IMR-90 (cell line): ENCODE data around the gene CAVIN4. TPM values are rescaled to one million over a fixed set of nuclear protein-coding genes. Genes with fewer than 3 reads are reported as not detected.
A peak's percentile ranks its signal among the peaks of the same experiment; 100 is the strongest.

ENCODE experiments used
- ATAC-seq: fragments of 200-7000 bp; cut with Tn5 transposase; 2 replicates; pipeline ENCODE4 v1.9.1; 2020; ENCODE audit warnings: low read depth, mild to moderate bottlenecking, moderate library complexity
- BruUV-seq: library from RNA; stranded (reverse); fragments of 400-500 nt; replicated peaks from 2 replicates; lab custom pipeline; 2021; lab: Mats Ljungman, UMichigan
- CTCF ChIA-PET: fragments of 300-600 bp; formaldehyde crosslinking; extraction: SDS; loops from one replicate; lab custom pipeline; 2021; ENCODE audit warnings: antibody characterized with exemption; lab: Yijun Ruan, JAX
- POLR2A ChIA-PET: fragments of 300-600 bp; sonication (Branson Sonifier 250); formaldehyde crosslinking; loops from one replicate; lab custom pipeline; 2022; ENCODE audit warnings: antibody characterized with exemption; ENCODE audit not compliant: unreplicated experiment; lab: Charles Lee
- DNase-seq: peaks from one replicate; pipeline ENCODE4 v3.0.0; 2013
- H2AFZ ChIP-seq: replicated peaks from 2 replicates; pipeline ENCODE3; 2013; ENCODE audit warnings: low read length, mild to moderate bottlenecking; ENCODE audit not compliant: poor library complexity
- H2AK5ac ChIP-seq: 2 replicates; pipeline ENCODE4 v1.6.1; 2013; ENCODE audit warnings: low read depth, low read length, inconsistent platforms
- H2AK9ac ChIP-seq: replicated peaks from 2 replicates; pipeline ENCODE3; 2013; ENCODE audit warnings: mild to moderate bottlenecking, low read depth, low read length, moderate library complexity; ENCODE audit not compliant: poor library complexity
- H2BK120ac ChIP-seq: 2 replicates; pipeline ENCODE4 v1.6.1; 2013; ENCODE audit warnings: low read depth, low read length, inconsistent platforms
- H2BK15ac ChIP-seq: 3 replicates; pipeline ENCODE4 v1.6.1; 2013; ENCODE audit warnings: low read depth, low read length, inconsistent platforms
- H2BK20ac ChIP-seq: 2 replicates; pipeline ENCODE4 v1.6.1; 2013; ENCODE audit warnings: low read depth, mild to moderate bottlenecking, inconsistent platforms, low read length, moderate library complexity
- H2BK5ac ChIP-seq: 2 replicates; pipeline ENCODE4 v1.6.1; 2013; ENCODE audit warnings: mild to moderate bottlenecking, low read depth, low read length, inconsistent platforms; ENCODE audit not compliant: poor library complexity, severe bottlenecking
- H3K14ac ChIP-seq: replicated peaks from 2 replicates; pipeline ENCODE4 v1.6.1; 2013; ENCODE audit warnings: low read depth, low read length, inconsistent platforms
- H3K18ac ChIP-seq: 2 replicates; pipeline ENCODE4 v1.6.1; 2013; ENCODE audit warnings: low read depth, low read length, control low read depth
- H3K23ac ChIP-seq: 2 replicates; pipeline ENCODE4 v1.6.1; 2013; ENCODE audit warnings: low read depth, low read length, inconsistent platforms
- H3K27ac ChIP-seq: 2 replicates; pipeline ENCODE4 v1.5.1; 2013; ENCODE audit warnings: mild to moderate bottlenecking, control low read depth, low read length; ENCODE audit not compliant: insufficient read depth
- H3K27me3 ChIP-seq: 2 replicates; pipeline ENCODE4 v1.6.1; 2013; ENCODE audit warnings: low read length; ENCODE audit not compliant: control insufficient read depth, insufficient read depth
- H3K36me3 ChIP-seq: 2 replicates; pipeline ENCODE4 v1.6.1; 2013; ENCODE audit warnings: low read length, mixed read lengths; ENCODE audit not compliant: control insufficient read depth, insufficient read depth
- H3K4ac ChIP-seq: 2 replicates; pipeline ENCODE4 v1.6.1; 2013; ENCODE audit warnings: low read depth, low read length, inconsistent platforms
- H3K4me1 ChIP-seq: 2 replicates; pipeline ENCODE4 v1.6.1; 2013; ENCODE audit warnings: low read length, mixed read lengths; ENCODE audit not compliant: control insufficient read depth, insufficient read depth
- H3K4me2 ChIP-seq: 2 replicates; pipeline ENCODE4 v1.6.1; 2013; ENCODE audit warnings: low read depth, mild to moderate bottlenecking, control low read depth, low read length, moderate library complexity
- H3K4me3 ChIP-seq: 2 replicates; pipeline ENCODE4 v1.5.1; 2013; ENCODE audit warnings: low read depth, mild to moderate bottlenecking, control low read depth, low read length, moderate library complexity; ENCODE audit not compliant: insufficient read depth
- H3K56ac ChIP-seq: 2 replicates; pipeline ENCODE4 v1.6.1; 2013; ENCODE audit warnings: low read length, inconsistent platforms; ENCODE audit not compliant: insufficient read depth; ENCODE audit errors: extremely low read depth
- H3K79me1 ChIP-seq, 2 experiments: 2 replicates each; pipeline ENCODE4 v1.6.1; 2013; ENCODE audit warnings: low read length in 2 of 2, inconsistent platforms in 1 of 2, low read depth in 1 of 2
- H3K9ac ChIP-seq: 2 replicates; pipeline ENCODE4 v1.6.1; 2013; ENCODE audit warnings: low read depth, low read length, control low read depth
- H3K9me1 ChIP-seq: 2 replicates; pipeline ENCODE4 v1.6.1; 2013; ENCODE audit warnings: low read length, inconsistent platforms; ENCODE audit not compliant: insufficient read depth
- H3K9me3 ChIP-seq: 2 replicates; pipeline ENCODE4 v1.6.1; 2013; ENCODE audit warnings: low read length; ENCODE audit not compliant: control insufficient read depth, insufficient read depth
- H4K20me1 ChIP-seq: 2 replicates; pipeline ENCODE4 v1.6.1; 2013; ENCODE audit warnings: low read length, inconsistent platforms; ENCODE audit not compliant: insufficient read depth
- H4K5ac ChIP-seq: 2 replicates; pipeline ENCODE4 v1.6.1; 2013; ENCODE audit warnings: mild to moderate bottlenecking, low read depth, low read length, control low read depth
- H4K8ac ChIP-seq, 2 experiments: 2 replicates each; pipeline ENCODE4 v1.6.1; 2013; ENCODE audit warnings: low read depth in 2 of 2, low read length in 2 of 2, control low read depth in 1 of 2, inconsistent platforms in 1 of 2
- H4K91ac ChIP-seq: 2 replicates; pipeline ENCODE4 v1.6.1; 2013; ENCODE audit warnings: low read depth, low read length, inconsistent platforms; ENCODE audit not compliant: insufficient read depth
- CEBPB ChIP-seq: IDR thresholded peaks from 2 replicates; pipeline ENCODE4 v1.6.1; 2012; ENCODE audit warnings: low read depth, low read length, improper control_type of control experiment
- CHD1 ChIP-seq: IDR thresholded peaks from 2 replicates; pipeline ENCODE4 v1.6.1; 2012; ENCODE audit warnings: low read depth, low read length, improper control_type of control experiment
- FOS ChIP-seq: fragments of 150-350 bp; IDR thresholded peaks from 2 replicates; pipeline ENCODE4 v1.6.1; 2016; ENCODE audit warnings: low read depth, low read length
- MAFK ChIP-seq: IDR thresholded peaks from 2 replicates; pipeline ENCODE4 v1.6.1; 2012; ENCODE audit warnings: low read depth, low read length, improper control_type of control experiment
- MAZ ChIP-seq: IDR thresholded peaks from 2 replicates; pipeline ENCODE4 v1.6.1; 2012; ENCODE audit warnings: low read depth, mild to moderate bottlenecking, low read length, improper control_type of control experiment, moderate library complexity, borderline replicate concordance
- MXI1 ChIP-seq: IDR thresholded peaks from 2 replicates; pipeline ENCODE4 v1.6.1; 2012; ENCODE audit warnings: low read depth, mild to moderate bottlenecking, low read length, moderate library complexity, borderline replicate concordance
- POLR2A ChIP-seq: IDR thresholded peaks from 2 replicates; pipeline ENCODE4 v1.6.1; 2012; ENCODE audit warnings: mild to moderate bottlenecking, low read depth, low read length
- RAD21 ChIP-seq: IDR thresholded peaks from 2 replicates; pipeline ENCODE4 v1.6.1; 2012; ENCODE audit warnings: low read length, improper control_type of control experiment
- RFX5 ChIP-seq: IDR thresholded peaks from 2 replicates; pipeline ENCODE4 v1.8.0; 2012; ENCODE audit warnings: low read depth, mild to moderate bottlenecking, low read length, moderate library complexity
- SMC3 ChIP-seq: fragments of 150-350 bp; IDR thresholded peaks from 2 replicates; pipeline ENCODE4 v1.6.1; 2016; ENCODE audit warnings: low read depth, mild to moderate bottlenecking, antibody characterized with exemption, low read length, moderate library complexity
- WGBS, 2 experiments: methylation state at CpG; one replicate each; pipeline versions ENCODE4 v1.1.5 to v1.1.7; 2013; ENCODE audit warnings: missing lambda C conversion rate in 2 of 2; ENCODE audit not compliant: insufficient read length in 1 of 2; ENCODE audit errors: extremely low coverage in 2 of 2; 5-methylcytosine and 5-hydroxymethylcytosine counted together
- dilution Hi-C: fragments of 300-500 bp; cut with HindIII; formaldehyde crosslinking; loops from one replicate; pipeline ENCODE4 v1.14.3; 2018; ENCODE audit warnings: low sequenced_read_pairs; ENCODE audit not compliant: unreplicated experiment
- in situ Hi-C: fragments of 300-500 bp; cut with MboI; formaldehyde crosslinking; loops from 3 replicates; pipeline ENCODE4 v1.14.3; 2019; ENCODE audit warnings: low sequenced_read_pairs, inconsistent platforms, mixed read lengths
- intact Hi-C: fragments of 100-400 bp; cut with micrococcal nuclease; formaldehyde crosslinking; loops from 2 replicates; pipeline ENCODE4 v1.10.0; 2022
- polyA plus RNA-seq, 3 experiments: library from polyadenylated mRNA; depleted of rRNA; stranded (reverse); fragments of >200 nt; gene quantifications; 2 replicates each; pipeline ENCODE4 v1.2.3, GENCODE V29; 2012; ENCODE audit warnings: low replicate concordance in 1 of 3
- total RNA-seq: library from RNA; depleted of rRNA; stranded (reverse); fragments of >200 nt; gene quantifications from 2 replicates; pipeline ENCODE4 v1.2.3, GENCODE V29; 2012
- TF ChIP-seq, protein P1 (sequence below): conservative IDR thresholded peaks from 2 replicates; pipeline ENCODE4 v1.5.1; 2012; ENCODE audit warnings: mild to moderate bottlenecking, low read depth, low read length, improper control_type of control experiment
- TF ChIP-seq, protein P2 (sequence below): fragments of 150-350 bp; IDR thresholded peaks from 2 replicates; pipeline ENCODE4 v1.6.1; 2016; ENCODE audit warnings: low read depth, mild to moderate bottlenecking, low read length, moderate library complexity, borderline replicate concordance

Gene CAVIN4
- total and polyA plus RNA-seq, 2 of the 4 experiments (the other 2 are of a cell fraction): 2.2 to 2.6 TPM

DNA sequence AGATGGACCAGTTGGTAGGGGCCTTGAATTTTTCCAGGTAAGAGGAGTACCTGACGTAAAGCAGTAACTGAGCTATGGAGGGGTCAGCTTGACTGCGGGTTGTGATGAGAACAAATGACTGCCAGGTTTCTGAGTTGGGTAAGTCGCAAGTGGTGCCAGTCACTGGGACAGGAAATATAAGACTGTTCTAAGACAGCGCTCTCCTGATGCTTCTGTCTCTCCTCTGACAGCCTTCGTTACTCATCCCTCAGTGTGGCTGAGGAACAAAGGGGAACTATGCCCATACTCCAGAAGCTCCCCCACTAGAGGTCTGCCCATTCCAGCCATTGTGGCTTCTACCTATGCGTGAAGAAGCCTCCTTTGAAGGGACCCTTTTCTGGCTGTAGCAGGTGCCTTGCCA, 13.3 kb downstream of the CAVIN4 start:
- Histone ChIP-seq H3K4me3 (no peak overlapping the region), H3K14ac (peak overlapping the region; percentile 37), H2BK20ac (peak overlapping the region; percentile 39; the same call in 1 of the 2 replicates), H2BK15ac (0 out of 3 replicates have a peak overlapping the region, but pooled peaks have one; percentile 0), H2BK5ac (no peak overlapping the region), H3K79me1 (peaks cover 0 to 9% of the 10 kb centered on the region in 2 experiments; a peak in 2 of 4 replicates), H3K9ac (no peak overlapping the region), H3K4me2 (no peak overlapping the region), H3K9me3 (no peaks in the 10 kb centered on the region), H3K27me3 (no peaks in the 10 kb centered on the region), H3K4ac (peak overlapping the region; percentile 33), H2AFZ (no peak overlapping the region), H3K9me1 (peaks cover 13% of the 10 kb centered on the region), H4K20me1 (no peaks in the 10 kb centered on the region), H2BK120ac (peak overlapping the region; percentile 44; the same call in 1 of the 2 replicates), H3K27ac (no peak overlapping the region), H2AK9ac (no peak overlapping the region), H4K5ac (no peak overlapping the region), H3K23ac (no peak overlapping the region), H3K18ac (no peak overlapping the region), H4K91ac (no peak overlapping the region), H3K4me1 (peaks cover 14% of the 10 kb centered on the region), H3K56ac (no peak overlapping the region), H3K36me3 (no peaks in the 10 kb centered on the region), H4K8ac (no peak overlapping the region), H2AK5ac (peak overlapping the region; percentile 47)
- CTCF ChIA-PET: interaction anchor here (0.5 kb wide), 1 partner anchor 1409 kb away, joined by 7 read pairs; no protein-coding TSS in a partner anchor
- DNase-seq (no peak), ATAC-seq (no peak)
- TF ChIP-seq, protein P1, sequence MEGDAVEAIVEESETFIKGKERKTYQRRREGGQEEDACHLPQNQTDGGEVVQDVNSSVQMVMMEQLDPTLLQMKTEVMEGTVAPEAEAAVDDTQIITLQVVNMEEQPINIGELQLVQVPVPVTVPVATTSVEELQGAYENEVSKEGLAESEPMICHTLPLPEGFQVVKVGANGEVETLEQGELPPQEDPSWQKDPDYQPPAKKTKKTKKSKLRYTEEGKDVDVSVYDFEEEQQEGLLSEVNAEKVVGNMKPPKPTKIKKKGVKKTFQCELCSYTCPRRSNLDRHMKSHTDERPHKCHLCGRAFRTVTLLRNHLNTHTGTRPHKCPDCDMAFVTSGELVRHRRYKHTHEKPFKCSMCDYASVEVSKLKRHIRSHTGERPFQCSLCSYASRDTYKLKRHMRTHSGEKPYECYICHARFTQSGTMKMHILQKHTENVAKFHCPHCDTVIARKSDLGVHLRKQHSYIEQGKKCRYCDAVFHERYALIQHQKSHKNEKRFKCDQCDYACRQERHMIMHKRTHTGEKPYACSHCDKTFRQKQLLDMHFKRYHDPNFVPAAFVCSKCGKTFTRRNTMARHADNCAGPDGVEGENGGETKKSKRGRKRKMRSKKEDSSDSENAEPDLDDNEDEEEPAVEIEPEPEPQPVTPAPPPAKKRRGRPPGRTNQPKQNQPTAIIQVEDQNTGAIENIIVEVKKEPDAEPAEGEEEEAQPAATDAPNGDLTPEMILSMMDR: no peak
- TF ChIP-seq MXI1 (no peak), RFX5 (no peak), CEBPB (no peak), POLR2A (no peak), FOS (no peak), SMC3 (no peak), RAD21 (no peak), MAFK (no peak), MAZ (no peak), CHD1 (no peak)
- TF ChIP-seq, protein P2, sequence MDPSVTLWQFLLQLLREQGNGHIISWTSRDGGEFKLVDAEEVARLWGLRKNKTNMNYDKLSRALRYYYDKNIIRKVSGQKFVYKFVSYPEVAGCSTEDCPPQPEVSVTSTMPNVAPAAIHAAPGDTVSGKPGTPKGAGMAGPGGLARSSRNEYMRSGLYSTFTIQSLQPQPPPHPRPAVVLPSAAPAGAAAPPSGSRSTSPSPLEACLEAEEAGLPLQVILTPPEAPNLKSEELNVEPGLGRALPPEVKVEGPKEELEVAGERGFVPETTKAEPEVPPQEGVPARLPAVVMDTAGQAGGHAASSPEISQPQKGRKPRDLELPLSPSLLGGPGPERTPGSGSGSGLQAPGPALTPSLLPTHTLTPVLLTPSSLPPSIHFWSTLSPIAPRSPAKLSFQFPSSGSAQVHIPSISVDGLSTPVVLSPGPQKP: no peak
- BruUV-seq: no TSS peak
- in situ Hi-C loops (loop anchor here (25.0 kb wide), 2 partner anchors 554 to 1404 kb away; no protein-coding TSS in a partner anchor), intact Hi-C loops (loop anchor here (5.0 to 10.0 kb wide), 5 partner anchors 84 to 1326 kb away; partner anchors contain the start of genes ERP44, INVS and MSANTD3), dilution Hi-C loops (no loop called here)
- 97% methylated on average over 3 of the region's 6 CpGs; no CpG with 5 or more reads in 1 of the 2 experiments for WGBS, 2 experiments
- POLR2A ChIA-PET: no interaction called here
